Breast epithelium (tissue), 4 donors: Measurements from ENCODE around the gene PDLIM1. TPM values are rescaled to one million over a fixed set of nuclear protein-coding genes. Genes with fewer than 3 reads are reported as not detected.

Experiments used
- DNase-seq, 2 donors: peaks; one replicate each; pipeline ENCODE4 v3.0.0-alpha.2; 2019; ENCODE audit warnings: low spot score in 2 of 2
- H3K27ac ChIP-seq, 2 donors: fragments of 200-600 bp; sonication (generic) in 1 of 2; one replicate each; pipeline ENCODE4 v1.5.1; 2016 to 2019; ENCODE audit warnings: mild to moderate bottlenecking in 1 of 2
- H3K27me3 ChIP-seq, 2 donors: fragments of 200-600 bp; sonication (generic) in 1 of 2; one replicate each; pipeline versions ENCODE4 v1.5.1 to v1.6.0; 2017 to 2019; ENCODE audit warnings: control low read depth in 1 of 2, mild to moderate bottlenecking in 1 of 2
- H3K36me3 ChIP-seq: fragments of 200-600 bp; one replicate; pipeline ENCODE4 v1.5.1; 2019
- H3K4me1 ChIP-seq, 2 donors: fragments of 200-600 bp; sonication (generic); one replicate each; pipeline ENCODE4 v1.5.1; 2016 to 2019; ENCODE audit warnings: control low read depth in 1 of 2
- H3K4me3 ChIP-seq, 3 donors: fragments of 200-600 bp; sonication (generic); 1 replicate in 2 of 3; 2 replicates in 1 of 3; pipeline ENCODE4 v1.5.1; 2016 to 2019; ENCODE audit warnings: mild to moderate bottlenecking in 3 of 3, moderate library complexity in 2 of 3
- H3K9me3 ChIP-seq, 2 donors: fragments of 200-600 bp; sonication (generic) in 1 of 2; one replicate each; pipeline ENCODE4 v1.5.1; 2016 to 2019; ENCODE audit warnings: control low read depth in 1 of 2
- POLR2A ChIP-seq: fragments of 450-650 bp; IDR thresholded peaks from one replicate; pipeline ENCODE4 v1.6.1; 2016; ENCODE audit warnings: antibody characterized with exemption, mild to moderate bottlenecking, moderate library complexity
- POLR2AphosphoS5 ChIP-seq, 3 donors: sonication (generic); formaldehyde crosslinking; IDR thresholded peaks; one replicate each; pipeline ENCODE4 v1.6.1; 2017; ENCODE audit warnings: antibody characterized with exemption in 3 of 3
- intact Hi-C: fragments of 100-400 bp; cut with DNase I; formaldehyde crosslinking; loops from one replicate; pipeline ENCODE4 v1.15.1; 2023; ENCODE audit warnings: low total_unique reads
- total RNA-seq, 3 donors: library from RNA; depleted of rRNA; stranded (reverse); fragments of >200 nt; gene quantifications; one replicate each; pipeline ENCODE4 v1.1.0, GENCODE V29; 2016
- TF ChIP-seq, protein P1 (sequence below), 3 donors: fragments of 450-650 bp; IDR thresholded peaks; one replicate each; pipeline ENCODE4 v1.5.1; 2016 to 2017; ENCODE audit warnings: antibody characterized with exemption in 3 of 3, mild to moderate bottlenecking in 3 of 3, moderate library complexity in 3 of 3

PDLIM1 gene
- total RNA-seq, 3 donors from 2014 or later, result 80.8 to 143 (median 87.7) TPM

DNA sequence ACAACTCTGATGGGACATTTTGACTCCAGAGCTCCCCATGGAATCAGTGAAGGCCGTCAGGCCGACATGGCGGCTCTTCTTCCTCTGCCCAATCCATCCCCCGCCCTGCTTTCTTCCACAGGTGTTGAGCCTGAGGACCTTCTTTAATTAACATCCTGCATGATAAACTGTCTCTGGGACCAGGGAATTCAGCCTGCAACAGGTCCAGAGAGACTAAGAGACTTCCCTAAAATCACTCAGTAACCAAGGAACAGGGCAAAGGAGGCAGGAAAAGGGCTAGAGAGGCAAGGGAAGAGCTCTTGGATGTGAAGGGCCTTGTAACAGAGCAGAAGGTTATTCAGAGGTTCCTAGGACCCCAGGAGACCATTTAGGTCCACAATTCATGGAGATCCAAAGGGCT is 6.0 kb upstream of the PDLIM1 start:
- no peak overlapping the region for H3K4me3 ChIP-seq

DNA sequence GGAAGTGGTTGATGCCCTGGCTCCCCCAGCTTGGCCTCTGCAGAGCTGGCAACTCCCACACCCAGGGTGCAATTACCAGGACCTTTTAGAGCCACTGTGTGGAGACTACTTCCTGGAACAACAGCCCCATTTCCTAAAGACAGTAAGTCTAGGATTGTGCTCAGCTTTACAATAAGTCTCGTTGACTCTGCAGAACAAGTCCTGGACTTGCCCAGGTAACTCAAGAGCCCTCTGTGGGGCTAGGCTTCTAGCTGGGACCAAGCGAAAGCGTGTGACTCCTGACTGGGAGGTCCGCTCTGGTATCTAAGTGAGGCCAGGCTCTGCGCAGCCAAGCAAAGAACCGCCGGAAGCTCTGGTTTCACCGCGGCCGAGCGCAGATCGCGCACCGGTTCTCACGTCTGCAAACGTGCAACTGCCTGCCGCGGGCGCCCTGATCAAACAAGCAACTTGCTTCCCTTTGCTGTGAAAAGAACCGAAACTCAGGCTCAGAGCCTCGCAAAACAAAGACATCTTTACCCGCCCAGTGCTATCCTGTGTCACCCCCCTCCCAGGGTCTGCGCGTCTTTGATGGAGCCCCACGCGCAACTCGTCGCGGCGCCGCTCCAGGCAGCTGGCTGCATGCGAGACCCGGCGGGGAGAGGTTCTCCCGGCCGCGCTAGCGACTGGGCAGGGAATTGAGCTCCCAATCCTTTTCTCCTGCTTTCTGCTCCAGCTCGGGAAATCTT is 4.4 kb upstream of the PDLIM1 start:
- peak in 1 of 2 donors; percentile 26 for DNase-seq
- Histone ChIP-seq H3K36me3 (no peaks in the 10 kb centered on the region), H3K4me3 (peak overlapping the region; percentile 28 to 66 (median 50)), H3K27me3 (no peaks in the 10 kb centered on the region), H3K27ac (peak overlapping the region; percentile 70 to 71), H3K4me1 (no peaks in the 10 kb centered on the region), H3K9me3 (no peaks in the 10 kb centered on the region)
- intact Hi-C loops, result no loop called here
- TF ChIP-seq POLR2A, result no peak
- TF ChIP-seq, protein P1, sequence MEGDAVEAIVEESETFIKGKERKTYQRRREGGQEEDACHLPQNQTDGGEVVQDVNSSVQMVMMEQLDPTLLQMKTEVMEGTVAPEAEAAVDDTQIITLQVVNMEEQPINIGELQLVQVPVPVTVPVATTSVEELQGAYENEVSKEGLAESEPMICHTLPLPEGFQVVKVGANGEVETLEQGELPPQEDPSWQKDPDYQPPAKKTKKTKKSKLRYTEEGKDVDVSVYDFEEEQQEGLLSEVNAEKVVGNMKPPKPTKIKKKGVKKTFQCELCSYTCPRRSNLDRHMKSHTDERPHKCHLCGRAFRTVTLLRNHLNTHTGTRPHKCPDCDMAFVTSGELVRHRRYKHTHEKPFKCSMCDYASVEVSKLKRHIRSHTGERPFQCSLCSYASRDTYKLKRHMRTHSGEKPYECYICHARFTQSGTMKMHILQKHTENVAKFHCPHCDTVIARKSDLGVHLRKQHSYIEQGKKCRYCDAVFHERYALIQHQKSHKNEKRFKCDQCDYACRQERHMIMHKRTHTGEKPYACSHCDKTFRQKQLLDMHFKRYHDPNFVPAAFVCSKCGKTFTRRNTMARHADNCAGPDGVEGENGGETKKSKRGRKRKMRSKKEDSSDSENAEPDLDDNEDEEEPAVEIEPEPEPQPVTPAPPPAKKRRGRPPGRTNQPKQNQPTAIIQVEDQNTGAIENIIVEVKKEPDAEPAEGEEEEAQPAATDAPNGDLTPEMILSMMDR (IDR thresholded peaks at IDR 0.05), result no peak
- TF ChIP-seq POLR2AphosphoS5 (IDR thresholded peaks at IDR 0.05), result no peak

More for the DNA sequence above, 6.0 kb upstream of the PDLIM1 start:
- DNase-seq, result no peak
- no peaks in the 10 kb centered on the region for H3K9me3 ChIP-seq
- no peak overlapping the region for H3K27ac ChIP-seq
- TF ChIP-seq POLR2A, result no peak
- TF ChIP-seq, protein P1 (IDR thresholded peaks at IDR 0.05), result no peak
- no peaks in the 10 kb centered on the region for H3K4me1 ChIP-seq
- H3K27me3 ChIP-seq, result no peaks in the 10 kb centered on the region
- no peaks in the 10 kb centered on the region for H3K36me3 ChIP-seq
- intact Hi-C loops, result no loop called here

DNA sequence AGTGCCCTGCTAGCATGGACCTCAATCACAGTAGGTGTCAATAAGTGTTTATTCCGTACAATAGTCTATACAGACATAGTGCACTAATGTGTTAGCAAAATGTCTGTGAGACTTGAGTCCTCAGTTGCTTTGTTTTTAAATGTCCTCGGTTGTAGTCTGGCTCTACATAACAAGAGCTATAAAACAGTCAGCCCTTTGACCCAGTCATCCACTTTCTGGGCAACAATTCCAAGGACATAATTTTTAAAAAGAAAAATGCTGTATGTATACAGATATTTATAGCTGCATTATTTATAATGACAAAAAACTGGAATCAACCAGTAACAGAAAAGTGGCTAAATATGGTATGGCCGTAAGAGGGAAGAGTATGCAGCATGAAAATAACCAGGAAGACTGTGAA is 2.8 kb upstream of the PDLIM1 start:
- Histone ChIP-seq H3K9me3 (no peaks in the 10 kb centered on the region), H3K27ac (no peak overlapping the region), H3K27me3 (no peaks in the 10 kb centered on the region), H3K4me3 (no peak overlapping the region), H3K4me1 (no peaks in the 10 kb centered on the region), H3K36me3 (no peaks in the 10 kb centered on the region)
- TF ChIP-seq, protein P1 (IDR thresholded peaks at IDR 0.05), result no peak
- no peak for TF ChIP-seq POLR2AphosphoS5 (IDR thresholded peaks at IDR 0.05)
- TF ChIP-seq POLR2A, result no peak
- no peak for DNase-seq
- intact Hi-C loops, result loop anchor here (5.0 kb wide), 1 partner anchor 1161 kb away; no protein-coding TSS in a partner anchor

DNA sequence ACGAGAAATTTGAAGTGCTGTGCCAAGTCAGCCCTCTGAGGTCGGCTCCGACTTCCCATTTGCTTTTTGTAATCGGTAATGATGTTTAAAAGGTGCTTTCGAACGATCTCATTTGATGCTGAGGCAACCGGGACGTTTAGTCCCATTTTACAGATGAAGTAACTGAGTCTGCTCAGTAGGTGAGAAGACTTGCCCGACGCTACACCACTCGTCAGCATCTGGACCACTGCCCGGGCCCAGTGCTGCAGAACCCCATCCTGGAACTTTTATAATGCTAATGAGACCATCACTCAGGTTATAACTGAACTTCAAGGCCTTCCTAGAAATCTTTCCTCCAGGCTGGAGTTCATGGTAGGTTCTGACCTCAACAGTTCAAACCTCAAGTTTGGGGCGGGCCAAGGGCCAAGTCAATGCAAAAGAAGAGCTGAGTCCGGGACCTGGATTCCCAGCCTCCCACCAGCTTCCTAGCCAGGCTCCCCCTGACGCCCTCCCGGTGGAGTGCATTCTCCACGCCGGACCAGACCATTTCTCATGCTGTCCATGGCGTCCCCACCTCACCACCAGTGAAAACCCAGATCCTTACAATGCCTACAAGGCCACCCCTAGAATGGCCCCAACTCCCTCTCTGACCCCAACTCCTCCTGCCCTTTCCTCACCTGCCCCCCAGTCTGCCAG is 699 bp upstream of the PDLIM1 start:
- peaks cover 0 to 8% of the 10 kb centered on the region in 2 donors for H3K4me1 ChIP-seq
- H3K27ac ChIP-seq, result peak overlapping the region; percentile 92 to 96
- H3K4me3 ChIP-seq, result peak overlapping the region; percentile 69 to 98 (median 96)
- DNase-seq, result no peak
- intact Hi-C loops, result loop anchor here (5.0 kb wide), 1 partner anchor 1159 kb away; no protein-coding TSS in a partner anchor
- H3K9me3 ChIP-seq, result no peaks in the 10 kb centered on the region
- no peaks in the 10 kb centered on the region for H3K36me3 ChIP-seq
- H3K27me3 ChIP-seq, result no peaks in the 10 kb centered on the region
- TF ChIP-seq POLR2AphosphoS5 (IDR thresholded peaks at IDR 0.05) (no peak), POLR2A (no peak)
- TF ChIP-seq, protein P1 (IDR thresholded peaks at IDR 0.05), result no peak

DNA sequence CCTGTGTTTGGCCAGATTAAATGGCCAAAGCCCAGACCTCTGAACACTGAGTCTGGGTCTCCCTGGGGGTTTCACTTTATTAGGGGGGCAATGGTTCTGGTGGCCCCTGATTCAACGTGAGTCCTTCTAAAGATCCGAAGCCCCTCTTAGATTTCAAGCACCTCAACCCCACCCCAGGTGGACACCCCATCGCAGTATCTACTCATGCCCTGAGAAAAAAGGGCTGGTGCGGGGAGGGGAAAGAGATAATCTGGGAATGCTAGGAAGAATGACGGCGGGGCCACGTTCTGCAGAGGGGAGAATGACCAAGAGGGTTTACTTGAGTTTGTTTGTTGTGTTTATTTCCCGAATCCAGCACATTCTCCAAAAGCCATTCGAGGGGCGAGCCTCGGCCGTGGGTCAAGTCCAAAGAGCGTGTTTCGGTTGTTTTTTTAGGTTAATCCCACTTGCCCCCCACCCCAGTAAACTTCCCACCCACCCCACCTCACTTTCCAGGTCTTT is 832 bp downstream of the PDLIM1 start:
- intact Hi-C loops, result loop anchor here (5.0 kb wide), 1 partner anchor 1158 kb away; no protein-coding TSS in a partner anchor
- peaks cover 0 to 8% of the 10 kb centered on the region in 2 donors for H3K4me1 ChIP-seq
- peak overlapping the region; percentile 92 to 96 for H3K27ac ChIP-seq

More for the DNA sequence above, 832 bp downstream of the PDLIM1 start:
- DNase-seq, result no peak
- Histone ChIP-seq H3K4me3 (peak overlapping the region; percentile 69 to 98 (median 96)), H3K27me3 (no peaks in the 10 kb centered on the region), H3K9me3 (no peaks in the 10 kb centered on the region), H3K36me3 (no peaks in the 10 kb centered on the region)
- TF ChIP-seq, protein P1 (IDR thresholded peaks at IDR 0.05), result peak in 1 of 3 donors; percentile 2
- no peak for TF ChIP-seq POLR2AphosphoS5 (IDR thresholded peaks at IDR 0.05)
